Measurements from ENCODE around the gene JOSD1. TPM values are rescaled to one million over a fixed set of nuclear protein-coding genes. Genes with fewer than 3 reads are reported as not detected.

The JOSD1 gene
- total and polyA plus RNA-seq, 9 donors = 33.6 to 138 (median 48.7) TPM

DNA sequence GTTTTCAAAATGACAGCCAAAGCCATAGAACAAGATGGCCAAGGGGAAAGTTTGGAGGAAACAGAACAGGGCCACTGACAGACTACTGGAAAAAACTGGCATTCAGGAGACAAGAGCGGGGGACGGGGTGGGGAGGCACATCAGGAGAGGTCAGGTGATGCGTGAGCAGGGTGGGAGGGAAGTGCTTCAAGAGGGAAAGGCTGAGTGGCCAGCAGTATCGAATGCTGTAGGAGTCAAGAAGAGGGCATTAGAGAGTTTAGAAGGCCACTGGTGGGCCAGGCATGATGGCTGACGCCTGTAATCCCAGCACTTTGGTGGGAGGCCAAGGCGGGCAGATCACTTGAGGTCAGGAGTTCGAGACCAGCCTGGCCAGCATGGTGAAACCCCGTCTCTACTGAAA is 13.2 kb upstream of the JOSD1 start:
- peaks cover 4% of the 10 kb centered on the region for H3K4me1 ChIP-seq (ENCODE audit: insufficient read depth)
- 83 to 86% (median 85%) methylated on average over 8 of the region's 8 CpGs for WGBS, 3 donors
- DNase-seq = no peak
- H3K36me3 ChIP-seq = no peaks in the 10 kb centered on the region
- intact Hi-C loops (cut with DNase I) = no loop called here
- H3K27me3 ChIP-seq = no peaks in the 10 kb centered on the region
- H3K27ac ChIP-seq = no peak overlapping the region
- no peak for TF ChIP-seq POLR2A (IDR thresholded peaks at IDR 0.05)
- TF ChIP-seq, protein P1, sequence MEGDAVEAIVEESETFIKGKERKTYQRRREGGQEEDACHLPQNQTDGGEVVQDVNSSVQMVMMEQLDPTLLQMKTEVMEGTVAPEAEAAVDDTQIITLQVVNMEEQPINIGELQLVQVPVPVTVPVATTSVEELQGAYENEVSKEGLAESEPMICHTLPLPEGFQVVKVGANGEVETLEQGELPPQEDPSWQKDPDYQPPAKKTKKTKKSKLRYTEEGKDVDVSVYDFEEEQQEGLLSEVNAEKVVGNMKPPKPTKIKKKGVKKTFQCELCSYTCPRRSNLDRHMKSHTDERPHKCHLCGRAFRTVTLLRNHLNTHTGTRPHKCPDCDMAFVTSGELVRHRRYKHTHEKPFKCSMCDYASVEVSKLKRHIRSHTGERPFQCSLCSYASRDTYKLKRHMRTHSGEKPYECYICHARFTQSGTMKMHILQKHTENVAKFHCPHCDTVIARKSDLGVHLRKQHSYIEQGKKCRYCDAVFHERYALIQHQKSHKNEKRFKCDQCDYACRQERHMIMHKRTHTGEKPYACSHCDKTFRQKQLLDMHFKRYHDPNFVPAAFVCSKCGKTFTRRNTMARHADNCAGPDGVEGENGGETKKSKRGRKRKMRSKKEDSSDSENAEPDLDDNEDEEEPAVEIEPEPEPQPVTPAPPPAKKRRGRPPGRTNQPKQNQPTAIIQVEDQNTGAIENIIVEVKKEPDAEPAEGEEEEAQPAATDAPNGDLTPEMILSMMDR (IDR thresholded peaks at IDR 0.05) = no peak
- TF ChIP-seq EP300 (IDR thresholded peaks at IDR 0.05) = no peak
- H3K4me3 ChIP-seq = no peak overlapping the region
- no peaks in the 10 kb centered on the region for H3K9me3 ChIP-seq

DNA sequence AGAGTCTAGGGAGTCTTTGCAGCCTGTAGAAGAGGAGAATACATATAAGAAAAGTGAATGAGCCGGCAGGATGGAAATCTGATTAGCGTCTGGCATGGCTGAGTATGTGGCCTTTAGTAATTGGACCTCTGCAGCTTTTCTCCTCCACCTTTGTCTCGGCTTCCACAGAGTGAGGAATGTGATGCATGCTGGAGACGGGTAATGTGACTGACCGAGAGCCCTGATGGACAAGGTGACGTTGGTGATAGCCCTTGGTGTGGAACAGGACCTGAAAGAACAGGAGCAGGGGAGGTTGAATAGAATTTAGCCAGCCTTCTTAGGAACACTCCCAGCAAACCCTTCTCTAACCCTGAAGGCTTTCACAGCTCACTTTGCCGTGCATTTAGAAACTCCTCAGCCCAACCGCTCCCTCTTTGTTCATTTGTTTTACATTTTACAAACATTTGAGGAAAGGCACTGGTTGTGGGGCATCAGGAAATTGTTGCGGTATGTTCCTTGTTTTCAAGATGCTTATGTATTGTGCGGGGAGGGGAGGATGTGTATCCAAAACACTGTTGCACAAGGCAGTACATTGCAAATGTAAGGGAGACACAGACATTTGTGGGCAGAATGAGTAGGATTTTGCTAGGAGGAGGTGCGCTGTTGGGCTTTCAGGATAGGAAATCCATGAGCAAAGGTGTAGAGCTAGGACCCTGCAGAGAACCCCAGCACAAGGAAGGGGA is 11.9 kb upstream of the JOSD1 start:
- H3K27ac ChIP-seq = no peak overlapping the region
- 74 to 86% (median 81%) methylated on average over 11 of the region's 11 CpGs for WGBS, 3 donors
- DNase-seq = no peak
- intact Hi-C loops (cut with DNase I) = no loop called here
- TF ChIP-seq, protein P1 (IDR thresholded peaks at IDR 0.05) = no peak
- TF ChIP-seq POLR2A (IDR thresholded peaks at IDR 0.05) = no peak
- TF ChIP-seq EP300 (IDR thresholded peaks at IDR 0.05) = no peak
- H3K36me3 ChIP-seq = no peaks in the 10 kb centered on the region
- H3K27me3 ChIP-seq = no peaks in the 10 kb centered on the region
- H3K4me3 ChIP-seq = no peak overlapping the region
- H3K4me1 ChIP-seq (ENCODE audit: insufficient read depth) = peaks cover 5% of the 10 kb centered on the region
- H3K9me3 ChIP-seq = no peaks in the 10 kb centered on the region

DNA sequence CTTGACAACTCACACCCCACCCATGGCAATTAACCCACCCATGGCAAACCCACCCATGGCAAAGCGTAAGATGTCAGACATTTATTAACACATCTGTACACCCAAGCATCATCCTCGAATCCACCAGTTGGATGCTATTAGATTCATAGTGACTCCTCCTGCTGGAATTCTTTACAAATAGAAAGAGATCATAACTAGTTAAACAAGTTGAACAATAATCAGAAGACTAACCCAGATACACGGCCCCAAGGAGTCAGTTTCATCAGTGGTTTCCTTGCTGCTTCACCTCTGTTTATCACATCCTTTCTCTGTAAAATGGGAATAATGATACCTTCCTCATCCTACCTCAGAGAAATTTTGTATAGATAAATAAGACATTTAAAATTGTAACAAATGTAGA is 10.1 kb upstream of the JOSD1 start:
- intact Hi-C loops (cut with DNase I) = no loop called here
- H3K36me3 ChIP-seq = no peaks in the 10 kb centered on the region
- peaks cover 9% of the 10 kb centered on the region for H3K4me1 ChIP-seq (ENCODE audit: insufficient read depth)
- 83 to 86% (median 84%) methylated on average over 3 of the region's 3 CpGs for WGBS, 3 donors
- no peaks in the 10 kb centered on the region for H3K27me3 ChIP-seq
- DNase-seq = no peak
- H3K9me3 ChIP-seq = no peaks in the 10 kb centered on the region
- H3K4me3 ChIP-seq = no peak overlapping the region
- TF ChIP-seq, protein P1 (IDR thresholded peaks at IDR 0.05) = no peak
- TF ChIP-seq EP300 (IDR thresholded peaks at IDR 0.05) (no peak), POLR2A (IDR thresholded peaks at IDR 0.05) (no peak)
- H3K27ac ChIP-seq = no peak overlapping the region

DNA sequence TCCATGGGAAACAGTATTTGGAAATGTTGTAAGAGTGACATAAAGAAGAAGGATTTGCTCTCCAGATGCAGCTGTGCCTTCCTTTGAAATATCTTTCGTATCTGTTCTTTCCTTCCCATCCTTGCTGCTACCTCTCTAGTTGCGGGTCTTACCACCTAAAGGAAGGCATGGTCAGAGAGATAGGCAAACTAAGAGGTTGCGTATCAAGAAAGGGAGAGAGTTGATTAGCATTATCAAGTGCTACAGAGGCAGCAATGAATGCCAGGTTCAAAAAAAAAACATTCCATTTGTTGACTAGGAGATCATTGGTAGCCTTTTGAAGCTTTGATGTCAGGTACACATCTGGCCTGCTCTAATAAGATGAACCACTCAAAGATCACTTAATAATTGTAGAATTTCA is 9.6 kb upstream of the JOSD1 start:
- no peak for DNase-seq
- intact Hi-C loops (cut with DNase I) = no loop called here
- peaks cover 9% of the 10 kb centered on the region for H3K4me1 ChIP-seq (ENCODE audit: insufficient read depth)
- H3K9me3 ChIP-seq = no peaks in the 10 kb centered on the region
- TF ChIP-seq EP300 (IDR thresholded peaks at IDR 0.05) = no peak
- no peak for TF ChIP-seq POLR2A (IDR thresholded peaks at IDR 0.05)
- TF ChIP-seq, protein P1 (IDR thresholded peaks at IDR 0.05) = no peak
- H3K4me3 ChIP-seq = no peak overlapping the region
- no peaks in the 10 kb centered on the region for H3K36me3 ChIP-seq
- 94 to 95% (median 94%) methylated on average over 3 of the region's 3 CpGs for WGBS, 3 donors
- H3K27me3 ChIP-seq = no peaks in the 10 kb centered on the region
- no peak overlapping the region for H3K27ac ChIP-seq
